HFF-Myc (cell line): ENCODE measurements around the gene PKMYT1.

Experiments used
- DNase-seq: peaks from one replicate; pipeline ENCODE4 v3.0.0-alpha.2; 2011; ENCODE audit warnings: low read depth; ENCODE audit errors: extremely low read depth
- H3K4me3 ChIP-seq: replicated peaks from 2 replicates; pipeline ENCODE4 v1.5.1; 2011; ENCODE audit warnings: low read depth, mild to moderate bottlenecking, control low read depth, low read length
- CTCF ChIP-seq: IDR thresholded peaks from 2 replicates; pipeline ENCODE4 v1.5.1; 2012; ENCODE audit warnings: mild to moderate bottlenecking, low read depth, low read length, control low read depth; ENCODE audit errors: missing control alignments

PKMYT1 gene

GRCh38 chr16:2974319-2975056, 5.8 kb downstream of the PKMYT1 start:
- no peak overlapping the region for H3K4me3 ChIP-seq
- TF ChIP-seq CTCF = no peak
- DNase-seq = no peak

- no peak overlapping the region for H3K4me3 ChIP-seq
- no peak for DNase-seq
- no peak for TF ChIP-seq CTCF
Observed at GRCh38 chr16:2973605-2974318, 6.5 kb downstream of the PKMYT1 start.

- no peak overlapping the region for H3K4me3 ChIP-seq
- DNase-seq = no peak
- no peak for TF ChIP-seq CTCF
Observed at GRCh38 chr16:2973093-2973492, 7.2 kb downstream of the PKMYT1 start.

GRCh38 chr16:2971985-2972784, 8.1 kb downstream of the PKMYT1 start:
- no peak for DNase-seq
- no peak overlapping the region for H3K4me3 ChIP-seq
- no peak for TF ChIP-seq CTCF

GRCh38 chr16:2971134-2971984, 8.9 kb downstream of the PKMYT1 start:
- TF ChIP-seq CTCF = no peak
- H3K4me3 ChIP-seq = no peak overlapping the region
- DNase-seq = no peak

- H3K4me3 ChIP-seq = peak overlapping the region; percentile 62
- no peak for TF ChIP-seq CTCF
- no peak for DNase-seq
Observed at GRCh38 chr16:2970563-2970962, 9.7 kb downstream of the PKMYT1 start.
